Keratinocyte (primary cell): Measurements from ENCODE around the gene TOM1L2. TPM values are rescaled to one million over a fixed set of nuclear protein-coding genes. Genes with fewer than 3 reads are reported as not detected.

Experiments used
- DNase-seq: peaks from one replicate; pipeline ENCODE4 v3.0.0-alpha.2; 2011; ENCODE audit warnings: low read depth, missing footprints, low spot score
- FAIRE-seq: peaks from 2 replicates; lab custom pipeline; 2011; peaks lifted over from hg19 to GRCh38; lab: Jason Lieb, UNC
- H2AFZ ChIP-seq: 2 replicates; pipeline ENCODE4 v1.6.0; 2012; ENCODE audit warnings: low read length, control low read depth, inconsistent platforms; ENCODE audit not compliant: control insufficient read depth
- H3K27ac ChIP-seq: 2 replicates; pipeline ENCODE4 v1.5.1; 2011; ENCODE audit warnings: low read length; ENCODE audit not compliant: control insufficient read depth, insufficient read depth
- H3K27me3 ChIP-seq: 3 replicates; pipeline ENCODE4 v1.6.0; 2011; ENCODE audit warnings: low read length; ENCODE audit not compliant: control insufficient read depth, insufficient read depth; ENCODE audit errors: extremely low read depth
- H3K36me3 ChIP-seq, 2 experiments: 2 replicates in 1 of 2; 3 replicates in 1 of 2; pipeline ENCODE4 v1.5.1; 2011; ENCODE audit warnings: low read length in 2 of 2, mild to moderate bottlenecking in 1 of 2; ENCODE audit not compliant: control insufficient read depth in 2 of 2, insufficient read depth in 2 of 2; ENCODE audit errors: extremely low read depth in 1 of 2
- H3K4me1 ChIP-seq: 3 replicates; pipeline ENCODE4 v1.5.1; 2011; ENCODE audit warnings: low read length; ENCODE audit not compliant: control insufficient read depth, insufficient read depth; ENCODE audit errors: extremely low read depth
- H3K4me2 ChIP-seq: 3 replicates; pipeline ENCODE4 v1.6.0; 2011; ENCODE audit warnings: low read depth, low read length; ENCODE audit not compliant: control insufficient read depth, insufficient read depth; ENCODE audit errors: extremely low read depth
- H3K4me3 ChIP-seq, 3 experiments: fragments of 200-600 bp in 1 of 3; sonication (generic) in 1 of 3; 2 replicates in 2 of 3; 3 replicates in 1 of 3; pipeline ENCODE4 v1.5.1; 2011 to 2016; ENCODE audit warnings: low read length in 3 of 3, mild to moderate bottlenecking in 3 of 3, control low read depth in 2 of 3, inconsistent platforms in 1 of 3, low read depth in 1 of 3, mixed read lengths in 1 of 3, mixed run types in 1 of 3, moderate library complexity in 1 of 3; ENCODE audit not compliant: control insufficient read depth in 2 of 3, insufficient read depth in 2 of 3; ENCODE audit errors: extremely low read depth in 1 of 3
- H3K79me2 ChIP-seq: 2 replicates; pipeline ENCODE4 v1.6.0; 2012; ENCODE audit warnings: low read length; ENCODE audit not compliant: control insufficient read depth, insufficient read depth
- H3K9ac ChIP-seq: 3 replicates; pipeline ENCODE4 v1.6.0; 2011; ENCODE audit warnings: low read length; ENCODE audit not compliant: control insufficient read depth, insufficient read depth; ENCODE audit errors: extremely low read depth
- H3K9me1 ChIP-seq: 3 replicates; pipeline ENCODE4 v1.6.0; 2011; ENCODE audit warnings: low read length; ENCODE audit not compliant: control insufficient read depth, insufficient read depth; ENCODE audit errors: extremely low read depth
- H3K9me3 ChIP-seq: 2 replicates; pipeline ENCODE4 v1.5.1; 2012; ENCODE audit warnings: low read depth, low read length; ENCODE audit not compliant: control insufficient read depth
- H4K20me1 ChIP-seq: 3 replicates; pipeline ENCODE4 v1.6.0; 2011; ENCODE audit warnings: low read length; ENCODE audit not compliant: control insufficient read depth, insufficient read depth; ENCODE audit errors: extremely low read depth
- EZH2 ChIP-seq: IDR thresholded peaks from one replicate; pipeline ENCODE4 v1.6.1; 2012; ENCODE audit warnings: inconsistent platforms, mild to moderate bottlenecking, low read length, moderate library complexity
- dilution Hi-C: fragments of 300-500 bp; cut with MboI; formaldehyde crosslinking; loops from one replicate; pipeline ENCODE4 v1.7.0; 2020; ENCODE audit warnings: low sequenced_read_pairs; ENCODE audit not compliant: extremely low pct_ligation_motif_present
- polyA plus RNA-seq, 5 experiments: library from polyadenylated mRNA; depleted of rRNA in 3 of 5; stranded (reverse) in 3 of 5; stranded (forward) in 1 of 5; unstranded in 1 of 5; fragments of >200 nt; gene quantifications; 1 replicate in 1 of 5; 2 replicates in 3 of 5; 3 replicates in 1 of 5; pipeline versions ENCODE4 v1.2.1 to v1.2.3, GENCODE V29; 2011 to 2012; ENCODE audit warnings: missing spikeins in 2 of 5, low read depth in 1 of 5, low replicate concordance in 1 of 5
- TF ChIP-seq, protein P1 (sequence below), 3 experiments: IDR thresholded peaks in 1 of 3; conservative IDR thresholded peaks in 1 of 3; optimal IDR thresholded peaks in 1 of 3; 2 replicates in 2 of 3; 3 replicates in 1 of 3; pipeline versions ENCODE3 to v1.5.1; 2011; ENCODE audit warnings: low read length in 3 of 3, mild to moderate bottlenecking in 3 of 3, moderate library complexity in 2 of 3, control low read depth in 1 of 3, inconsistent platforms in 1 of 3; ENCODE audit not compliant: insufficient read depth in 2 of 3; ENCODE audit errors: extremely low read depth in 1 of 3

The TOM1L2 gene
- polyA plus RNA-seq, 1 donor (not counting 4 experiments of a cell fraction or from before 2014, with no cell fraction given) = 36.3 TPM

GRCh38 chr17:17924131-17924856 lies 47.9 kb downstream of the TOM1L2 start:
- Histone ChIP-seq H3K4me1 (peaks cover 54% of the 10 kb centered on the region), H3K4me3 (no peak overlapping the region), H3K9me1 (peaks cover 2% of the 10 kb centered on the region), H3K27ac (no peak overlapping the region), H3K79me2 (peaks cover 40% of the 10 kb centered on the region), H3K4me2 (no peak overlapping the region), H3K9me3 (no peaks in the 10 kb centered on the region), H3K36me3 (no peaks in the 10 kb centered on the region), H3K27me3 (no peaks in the 10 kb centered on the region), H2AFZ (no peak overlapping the region), H3K9ac (no peak overlapping the region), H4K20me1 (no peaks in the 10 kb centered on the region)
- no peak for DNase-seq
- dilution Hi-C loops = no loop called here
- TF ChIP-seq, protein P1, sequence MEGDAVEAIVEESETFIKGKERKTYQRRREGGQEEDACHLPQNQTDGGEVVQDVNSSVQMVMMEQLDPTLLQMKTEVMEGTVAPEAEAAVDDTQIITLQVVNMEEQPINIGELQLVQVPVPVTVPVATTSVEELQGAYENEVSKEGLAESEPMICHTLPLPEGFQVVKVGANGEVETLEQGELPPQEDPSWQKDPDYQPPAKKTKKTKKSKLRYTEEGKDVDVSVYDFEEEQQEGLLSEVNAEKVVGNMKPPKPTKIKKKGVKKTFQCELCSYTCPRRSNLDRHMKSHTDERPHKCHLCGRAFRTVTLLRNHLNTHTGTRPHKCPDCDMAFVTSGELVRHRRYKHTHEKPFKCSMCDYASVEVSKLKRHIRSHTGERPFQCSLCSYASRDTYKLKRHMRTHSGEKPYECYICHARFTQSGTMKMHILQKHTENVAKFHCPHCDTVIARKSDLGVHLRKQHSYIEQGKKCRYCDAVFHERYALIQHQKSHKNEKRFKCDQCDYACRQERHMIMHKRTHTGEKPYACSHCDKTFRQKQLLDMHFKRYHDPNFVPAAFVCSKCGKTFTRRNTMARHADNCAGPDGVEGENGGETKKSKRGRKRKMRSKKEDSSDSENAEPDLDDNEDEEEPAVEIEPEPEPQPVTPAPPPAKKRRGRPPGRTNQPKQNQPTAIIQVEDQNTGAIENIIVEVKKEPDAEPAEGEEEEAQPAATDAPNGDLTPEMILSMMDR (optimal IDR thresholded peaks at IDR 0.05 in 1 of 3, IDR thresholded peaks at IDR 0.05 in 1 of 3, conservative IDR thresholded peaks at IDR 0.05 in 1 of 3; ENCODE audit: extremely low read depth in 1 of 3, insufficient read depth in 2 of 3, low read length in 3 of 3) = no peak
- no peak for TF ChIP-seq EZH2
- no peak for FAIRE-seq

DNA sequence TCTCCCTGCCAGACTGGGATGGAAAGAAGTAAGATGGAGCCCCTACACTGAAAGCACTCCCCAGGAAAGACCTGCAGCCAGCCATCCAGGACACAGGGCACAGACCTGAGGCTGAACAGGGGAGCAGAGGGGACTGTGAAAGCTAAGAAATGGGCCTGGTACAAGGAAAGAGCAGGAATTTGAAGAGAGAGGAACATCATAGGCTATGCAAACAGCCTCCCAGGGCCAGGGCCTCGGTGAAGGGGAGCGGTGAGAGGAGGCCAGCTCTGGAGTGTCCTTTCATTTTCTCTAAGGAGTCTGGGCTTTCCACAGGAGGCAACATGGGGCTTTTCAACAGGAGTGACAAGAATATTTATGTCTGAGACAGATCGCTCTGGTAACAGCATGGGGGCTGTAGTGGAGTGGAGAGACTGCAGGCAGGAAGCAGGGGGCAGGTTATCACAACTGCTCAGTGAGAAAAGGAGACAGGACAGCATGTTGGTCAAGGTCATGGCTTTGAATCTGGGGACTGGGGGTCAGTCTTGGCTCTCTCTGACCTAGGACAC lies 50.1 kb downstream of the TOM1L2 start:
- Histone ChIP-seq H3K27me3 (no peaks in the 10 kb centered on the region), H3K9me1 (no peaks in the 10 kb centered on the region), H2AFZ (no peak overlapping the region), H3K9me3 (no peaks in the 10 kb centered on the region), H3K4me3 (no peak overlapping the region), H3K4me1 (peaks cover 56% of the 10 kb centered on the region), H3K36me3 (no peaks in the 10 kb centered on the region), H3K27ac (peak overlapping the region; percentile 70), H3K9ac (peak overlapping the region; percentile 38), H3K4me2 (no peak overlapping the region), H3K79me2 (peaks cover 28% of the 10 kb centered on the region), H4K20me1 (no peaks in the 10 kb centered on the region)
- no peak for DNase-seq
- dilution Hi-C loops = no loop called here
- no peak for FAIRE-seq
- no peak for TF ChIP-seq EZH2
- TF ChIP-seq, protein P1 (optimal IDR thresholded peaks at IDR 0.05 in 1 of 3, IDR thresholded peaks at IDR 0.05 in 1 of 3, conservative IDR thresholded peaks at IDR 0.05 in 1 of 3; ENCODE audit: extremely low read depth in 1 of 3, insufficient read depth in 2 of 3, low read length in 3 of 3) = no peak
